GM18951 (cell line): ENCODE measurements around the gene FLRT1.

Source experiments
- POLR2A ChIP-seq: IDR thresholded peaks from 4 replicates; pipeline ENCODE4 v1.6.1; 2011; ENCODE audit warnings: mild to moderate bottlenecking; ENCODE audit not compliant: insufficient read length, insufficient read depth; ENCODE audit errors: extremely low read depth
- in situ Hi-C: fragments of 300-500 bp; cut with MboI; formaldehyde crosslinking; loops from one replicate; pipeline ENCODE4 v1.12.0; 2022; ENCODE audit warnings: low sequenced_read_pairs, mixed read lengths, inconsistent platforms; ENCODE audit not compliant: unreplicated experiment

FLRT1 gene, protein sequence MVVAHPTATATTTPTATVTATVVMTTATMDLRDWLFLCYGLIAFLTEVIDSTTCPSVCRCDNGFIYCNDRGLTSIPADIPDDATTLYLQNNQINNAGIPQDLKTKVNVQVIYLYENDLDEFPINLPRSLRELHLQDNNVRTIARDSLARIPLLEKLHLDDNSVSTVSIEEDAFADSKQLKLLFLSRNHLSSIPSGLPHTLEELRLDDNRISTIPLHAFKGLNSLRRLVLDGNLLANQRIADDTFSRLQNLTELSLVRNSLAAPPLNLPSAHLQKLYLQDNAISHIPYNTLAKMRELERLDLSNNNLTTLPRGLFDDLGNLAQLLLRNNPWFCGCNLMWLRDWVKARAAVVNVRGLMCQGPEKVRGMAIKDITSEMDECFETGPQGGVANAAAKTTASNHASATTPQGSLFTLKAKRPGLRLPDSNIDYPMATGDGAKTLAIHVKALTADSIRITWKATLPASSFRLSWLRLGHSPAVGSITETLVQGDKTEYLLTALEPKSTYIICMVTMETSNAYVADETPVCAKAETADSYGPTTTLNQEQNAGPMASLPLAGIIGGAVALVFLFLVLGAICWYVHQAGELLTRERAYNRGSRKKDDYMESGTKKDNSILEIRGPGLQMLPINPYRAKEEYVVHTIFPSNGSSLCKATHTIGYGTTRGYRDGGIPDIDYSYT

DNA sequence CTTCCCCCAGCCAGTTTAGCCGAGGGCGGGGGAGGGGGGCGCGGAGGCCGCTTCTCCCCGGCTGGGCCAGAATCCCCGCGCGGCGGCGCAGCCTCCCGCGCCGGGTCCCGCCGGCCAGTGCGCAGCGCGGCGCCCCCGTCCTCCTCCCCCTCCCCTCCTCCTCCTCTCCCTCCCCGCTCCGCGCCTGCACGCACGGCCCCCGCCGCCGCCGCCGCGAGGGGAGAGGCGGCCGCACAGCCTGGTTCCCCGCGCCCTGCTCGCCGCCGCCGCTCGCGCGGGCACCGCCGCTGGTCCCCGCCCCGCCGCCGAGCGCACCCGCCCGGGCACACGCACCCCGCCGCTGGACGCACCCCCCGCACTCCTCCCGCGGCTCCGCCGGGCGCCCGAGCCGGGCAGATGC, at the start of gene FLRT1:
Gene FLRT1, plus strand, starts transcription at position 356 of the 400 bp plus-strand sequence. CDS start 80,337 bp downstream, outside the sequence.
- in situ Hi-C loops, result no loop called here
- TF ChIP-seq POLR2A, result no peak

DNA sequence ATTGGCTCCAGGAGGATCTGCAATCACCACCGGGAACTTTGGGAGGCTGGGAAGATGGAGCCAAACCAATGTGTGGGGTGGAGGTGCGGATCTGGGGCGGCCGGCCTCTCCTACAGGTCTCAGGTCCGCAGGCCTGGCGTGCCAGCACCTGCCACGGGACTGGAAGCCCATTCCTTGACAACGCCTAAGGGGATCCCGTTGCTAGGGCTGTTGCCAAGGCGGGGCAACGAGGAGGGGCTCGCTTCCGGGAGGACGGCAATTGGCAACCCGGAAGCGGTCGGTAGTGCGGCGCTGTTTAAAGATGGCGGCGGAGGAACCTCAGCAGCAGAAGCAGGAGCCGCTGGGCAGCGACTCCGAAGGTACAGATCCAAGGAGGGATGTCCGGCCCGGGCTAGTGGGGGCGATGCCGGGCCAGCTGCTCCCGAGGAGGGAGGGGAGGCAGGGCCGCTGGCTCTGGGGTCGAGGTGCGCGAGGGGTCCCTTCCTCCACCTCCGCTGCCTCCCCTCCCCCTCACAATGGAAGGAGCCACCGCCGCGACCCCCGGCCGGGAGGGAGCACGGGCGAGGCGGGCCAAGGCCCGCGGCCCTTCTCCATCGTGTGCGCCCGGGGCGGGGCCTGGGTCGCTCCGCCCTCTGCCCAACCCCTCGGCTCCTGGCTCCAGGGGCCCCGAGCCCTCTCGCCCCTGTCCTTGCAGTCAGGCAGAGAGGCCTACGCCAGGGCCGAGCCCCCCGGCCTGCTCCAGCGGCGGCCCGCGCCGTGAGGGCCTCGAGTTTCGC, 49.4 kb upstream of the FLRT1 start, which contains the start of gene OTUB1:
Gene OTUB1, plus strand, starts transcription at position 283 of the 776 bp plus-strand sequence. Its CDS starts 19 bp downstream, at position 302.
- in situ Hi-C loops, result no loop called here
- TF ChIP-seq POLR2A, result peak; percentile 89

DNA sequence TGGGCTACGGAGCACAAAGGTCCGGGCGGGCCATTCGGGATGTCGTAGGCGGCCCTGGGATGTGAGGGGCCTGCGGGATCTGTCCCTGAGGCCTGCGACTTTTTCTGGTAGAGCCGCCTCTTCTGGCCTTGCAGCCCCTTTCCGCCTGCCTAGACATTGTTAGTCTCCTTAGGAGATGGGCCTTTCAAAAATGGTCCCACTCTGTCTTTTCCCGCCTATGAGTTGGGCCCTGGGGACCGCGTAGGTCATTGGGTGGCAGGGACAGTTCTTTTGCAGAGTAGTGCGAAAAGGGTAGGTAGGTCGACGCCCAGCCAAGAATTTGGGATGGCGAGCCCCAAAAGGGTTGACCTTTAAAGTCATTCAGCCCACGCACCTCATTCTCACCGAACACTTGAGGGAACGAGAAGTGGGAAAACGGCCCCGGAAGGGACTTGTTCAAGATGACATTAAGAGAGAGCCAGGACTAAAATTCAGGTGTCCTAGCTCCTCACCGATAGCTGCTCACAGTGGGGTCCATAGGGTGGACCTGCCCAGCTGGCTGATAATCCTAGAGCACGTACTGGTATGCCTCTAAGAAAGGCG, 48.7 kb upstream of the FLRT1 start:
- in situ Hi-C loops, result no loop called here
- no peak for TF ChIP-seq POLR2A

DNA sequence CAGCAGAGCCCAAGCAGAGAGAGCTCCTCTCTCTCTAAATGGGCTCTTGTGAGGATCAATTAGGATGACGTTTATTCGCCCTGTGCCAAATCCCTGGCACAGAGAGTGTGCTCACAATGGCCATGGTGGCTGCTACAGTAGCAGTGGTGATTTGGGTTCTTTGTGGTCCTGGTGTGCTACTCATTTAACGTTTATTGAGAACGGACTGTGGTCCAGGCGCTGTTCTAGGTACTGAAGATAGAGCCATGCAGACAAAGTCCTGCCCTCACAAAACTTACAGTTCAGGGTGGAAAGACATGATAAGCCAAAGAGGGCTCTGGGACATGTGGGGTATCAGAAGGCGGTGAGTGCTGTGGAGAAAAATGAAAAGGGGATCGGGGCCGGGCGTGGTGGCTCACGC, 44.2 kb upstream of the FLRT1 start:
- no peak for TF ChIP-seq POLR2A
- in situ Hi-C loops, result no loop called here

DNA sequence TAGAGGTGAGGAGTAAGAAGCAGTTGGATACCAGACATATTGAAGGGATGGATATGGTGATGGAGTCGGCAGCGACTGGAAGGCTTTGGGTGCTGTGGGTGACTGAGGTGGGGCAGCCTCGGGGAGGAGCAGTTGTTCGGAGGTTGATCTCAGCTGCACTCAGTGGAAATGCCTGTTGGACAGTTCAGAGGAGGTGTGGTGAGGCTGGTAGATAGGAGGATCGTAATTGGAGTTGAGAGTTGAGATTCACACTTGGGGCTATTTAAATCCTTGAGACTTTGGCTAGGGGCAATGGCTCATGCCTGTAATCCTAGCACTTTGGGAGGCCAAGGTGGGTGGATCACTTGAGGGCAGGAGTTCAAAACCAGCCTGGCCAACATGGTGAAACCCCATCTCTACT, 42.6 kb upstream of the FLRT1 start:
- TF ChIP-seq POLR2A, result no peak
- in situ Hi-C loops, result no loop called here

DNA sequence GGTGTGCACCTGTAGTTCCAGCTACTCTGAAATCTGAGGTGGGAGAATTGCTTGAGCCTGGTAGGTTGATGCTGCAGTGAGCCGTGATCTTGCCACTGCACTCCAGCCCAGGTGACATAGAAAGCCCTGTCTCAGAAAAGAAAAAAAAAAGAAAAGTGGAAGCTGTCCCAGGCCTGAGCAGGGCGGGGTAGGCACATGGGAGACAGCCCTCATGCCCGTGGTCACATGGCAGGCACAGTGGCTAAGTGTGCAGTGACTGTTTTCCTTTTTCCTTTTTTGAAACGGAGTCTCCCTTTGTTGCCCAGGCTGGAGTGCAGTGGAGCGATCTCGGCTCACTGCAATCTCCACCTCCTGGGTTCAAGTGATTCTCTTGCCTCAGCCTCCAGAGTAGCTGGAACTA, 41.7 kb upstream of the FLRT1 start:
- TF ChIP-seq POLR2A, result no peak
- in situ Hi-C loops, result no loop called here

DNA sequence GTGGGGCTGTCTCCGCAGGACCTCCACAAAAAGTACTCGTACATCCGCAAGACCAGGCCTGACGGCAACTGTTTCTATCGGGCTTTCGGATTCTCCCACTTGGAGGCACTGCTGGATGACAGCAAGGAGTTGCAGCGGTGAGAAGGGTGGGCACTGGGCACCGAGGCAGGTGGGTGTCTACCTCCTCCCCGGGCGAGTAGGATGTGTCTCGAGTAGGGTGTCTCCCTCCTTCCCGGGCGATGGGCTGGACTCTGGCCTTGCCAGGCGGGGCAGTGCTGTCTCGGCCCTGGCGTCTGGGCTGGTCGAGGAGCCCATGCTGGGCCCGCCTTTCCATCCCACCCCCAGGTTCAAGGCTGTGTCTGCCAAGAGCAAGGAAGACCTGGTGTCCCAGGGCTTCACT, 39.2 kb upstream of the FLRT1 start:
- no peak for TF ChIP-seq POLR2A

DNA sequence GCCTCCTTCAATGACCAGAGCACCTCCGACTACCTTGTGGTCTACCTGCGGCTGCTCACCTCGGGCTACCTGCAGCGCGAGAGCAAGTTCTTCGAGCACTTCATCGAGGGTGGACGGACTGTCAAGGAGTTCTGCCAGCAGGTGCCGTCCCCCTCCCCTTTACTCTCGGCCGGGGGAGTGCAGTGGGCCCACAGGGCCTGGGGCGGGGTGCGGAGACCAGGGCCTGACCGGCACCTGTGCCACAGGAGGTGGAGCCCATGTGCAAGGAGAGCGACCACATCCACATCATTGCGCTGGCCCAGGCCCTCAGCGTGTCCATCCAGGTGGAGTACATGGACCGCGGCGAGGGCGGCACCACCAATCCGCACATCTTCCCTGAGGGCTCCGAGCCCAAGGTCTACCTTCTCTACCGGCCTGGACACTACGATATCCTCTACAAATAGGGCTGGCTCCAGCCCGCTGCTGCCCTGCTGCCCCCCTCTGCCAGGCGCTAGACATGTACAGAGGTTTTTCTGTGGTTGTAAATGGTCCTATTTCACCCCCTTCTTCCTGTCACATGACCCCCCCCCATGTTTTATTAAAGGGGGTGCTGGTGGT, 38.5 kb upstream of the FLRT1 start:
- TF ChIP-seq POLR2A, result no peak
- in situ Hi-C loops, result no loop called here

More for the DNA sequence above, 39.2 kb upstream of the FLRT1 start:
- in situ Hi-C loops, result no loop called here

DNA sequence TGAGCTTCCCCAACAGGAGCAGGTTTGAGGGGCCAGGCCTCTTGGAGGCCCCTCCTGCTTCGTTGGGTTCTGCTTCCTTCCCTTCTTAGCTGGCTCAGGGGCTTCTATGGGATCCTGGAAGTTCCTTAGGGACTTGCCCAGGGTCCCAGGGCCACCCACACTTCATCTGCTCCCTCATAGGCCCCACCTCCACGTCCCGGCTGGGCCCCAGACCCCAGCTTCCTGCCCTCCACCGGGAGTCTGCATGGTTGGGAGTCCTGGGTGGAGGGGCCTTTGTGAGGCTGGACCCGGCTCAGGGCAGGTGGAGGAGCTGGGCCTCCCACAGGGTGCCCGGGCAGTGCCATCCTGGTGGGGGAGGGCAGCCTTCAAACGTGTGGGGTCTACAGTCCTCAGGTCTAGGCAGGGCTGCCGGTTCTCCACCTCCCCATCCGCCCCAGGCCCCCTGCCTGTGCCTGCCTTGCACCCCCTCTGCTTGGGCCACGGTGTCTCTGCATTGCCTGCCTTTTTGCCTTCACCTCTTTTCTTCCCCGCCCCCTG, 37.9 kb upstream of the FLRT1 start:
- no peak for TF ChIP-seq POLR2A
- in situ Hi-C loops, result no loop called here

DNA sequence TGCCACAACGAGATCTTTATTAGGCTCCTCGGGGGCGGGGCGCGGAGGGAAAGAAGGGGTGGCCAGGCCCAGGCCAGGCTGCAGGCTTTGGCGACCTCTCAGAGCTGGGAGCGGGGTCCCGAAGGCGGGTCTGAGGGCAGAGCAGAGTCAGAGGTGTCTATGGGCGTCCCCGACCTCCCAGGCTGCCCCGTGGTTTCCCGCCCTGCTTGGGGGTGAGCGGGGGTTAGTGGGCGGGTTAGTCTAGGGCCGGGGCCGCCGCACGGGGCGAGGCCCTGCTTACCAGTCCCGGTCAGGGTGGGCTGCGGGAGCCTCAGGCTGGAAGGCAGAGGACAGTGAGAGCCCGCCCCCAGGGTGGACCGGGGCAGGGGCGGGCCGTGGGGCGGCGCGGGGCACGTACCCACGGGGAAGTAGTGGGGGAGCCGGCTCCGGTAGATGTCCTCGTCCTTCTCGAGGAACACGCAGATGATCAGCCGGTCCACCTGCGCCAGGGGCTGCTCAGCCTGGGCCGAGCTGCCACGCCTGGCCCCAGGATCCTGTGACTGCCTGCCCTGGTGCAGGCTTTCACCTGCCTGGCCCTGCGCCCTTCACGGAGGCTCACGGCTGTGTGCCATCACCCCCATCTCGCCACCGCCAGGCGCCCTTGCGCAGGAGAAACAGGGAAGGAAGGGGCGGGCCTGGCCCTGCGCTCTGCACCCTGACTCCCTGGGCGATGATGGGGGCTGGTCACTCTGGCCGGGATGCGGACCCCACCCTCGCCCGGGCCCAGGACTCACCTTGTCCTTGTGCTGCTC, 37.0 kb upstream of the FLRT1 start:
- TF ChIP-seq POLR2A, result no peak
- in situ Hi-C loops, result no loop called here

DNA sequence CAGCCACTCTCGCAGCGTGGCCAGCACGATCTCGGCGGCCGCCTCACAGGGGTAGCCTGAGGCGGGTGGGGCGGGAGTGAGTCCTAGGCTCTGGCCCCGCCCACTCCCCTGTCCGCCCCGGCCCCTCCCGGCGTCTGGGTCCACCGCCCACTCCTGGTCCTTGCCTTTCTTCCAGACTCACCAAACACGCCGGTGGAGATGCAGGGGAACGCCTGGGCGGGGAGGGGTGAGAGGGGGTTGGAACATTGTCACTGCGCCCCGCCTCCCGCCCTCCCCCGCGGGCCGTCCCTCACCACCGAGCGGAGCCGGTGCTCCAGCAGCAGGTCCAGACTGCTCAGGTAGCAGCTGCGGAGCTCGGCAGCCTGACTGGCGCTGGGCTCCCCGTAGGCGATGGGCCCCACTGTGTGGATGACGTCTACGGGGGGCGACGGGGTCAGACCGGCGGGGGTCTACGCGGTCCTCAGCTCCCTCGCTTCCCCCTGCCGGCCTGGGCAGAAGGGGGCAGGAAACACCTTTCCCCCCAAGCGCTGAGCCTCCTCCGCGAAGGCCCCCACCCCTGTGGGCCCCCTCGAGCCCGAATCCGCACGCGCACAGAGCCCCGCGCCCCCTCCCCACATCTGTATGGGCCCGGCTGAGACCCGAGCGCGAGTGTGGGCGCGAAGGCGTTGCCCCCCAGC, 36.2 kb upstream of the FLRT1 start:
- in situ Hi-C loops, result no loop called here
- TF ChIP-seq POLR2A, result no peak
